GM21423 (cell line): Measurements from ENCODE around the gene ATOH8.
A peak's percentile ranks its signal among the peaks of the same experiment; 100 is the strongest.
"Not testable (repeated sequence)": the region's sequence is repeated elsewhere in the genome, so short reads cannot be mapped to it uniquely, and the experiment has no call there.

ENCODE experiments used
- ATAC-seq: cut with Tn5 transposase; IDR thresholded peaks from one replicate; pipeline ENCODE4 v1.9.1; 2021; ENCODE audit warnings: mild to moderate bottlenecking, moderate library complexity; ENCODE audit not compliant: unreplicated experiment

The ATOH8 gene

GRCh38 chr2:85822766-85823165 is 69.0 kb downstream of the ATOH8 start:
- no peak for ATAC-seq

GRCh38 chr2:85823951-85824350 is 70.2 kb downstream of the ATOH8 start:
- no peak for ATAC-seq

- peak; percentile 84 for ATAC-seq
Observed at GRCh38 chr2:85826990-85827878, 73.4 kb downstream of the ATOH8 start.

- no peak for ATAC-seq
Observed at GRCh38 chr2:85827879-85828569, 74.2 kb downstream of the ATOH8 start.

GRCh38 chr2:85828725-85829124 is 74.9 kb downstream of the ATOH8 start:
- ATAC-seq = no peak

- not testable (repeated sequence) for ATAC-seq
Observed at GRCh38 chr2:85829394-85829793, 75.6 kb downstream of the ATOH8 start.

- no peak for ATAC-seq
Observed at GRCh38 chr2:85830645-85831044, 76.9 kb downstream of the ATOH8 start.

- ATAC-seq = no peak
Observed at GRCh38 chr2:85831735-85832134, 77.9 kb downstream of the ATOH8 start.

- no peak for ATAC-seq
Observed at GRCh38 chr2:85834466-85834865, 80.7 kb downstream of the ATOH8 start.
